COLO668 (cell line): ENCODE measurements around the gene ARHGAP35.
"Not testable (repeated sequence)": the region's sequence is repeated elsewhere in the genome, so short reads cannot be mapped to it uniquely, and the experiment has no call there.

ENCODE experiments used
- DNase-seq: peaks from one replicate; lab custom pipeline; 2025; ENCODE audit not compliant: unreplicated experiment; lab: John Stamatoyannopoulos, UW

The ARHGAP35 gene

DNA sequence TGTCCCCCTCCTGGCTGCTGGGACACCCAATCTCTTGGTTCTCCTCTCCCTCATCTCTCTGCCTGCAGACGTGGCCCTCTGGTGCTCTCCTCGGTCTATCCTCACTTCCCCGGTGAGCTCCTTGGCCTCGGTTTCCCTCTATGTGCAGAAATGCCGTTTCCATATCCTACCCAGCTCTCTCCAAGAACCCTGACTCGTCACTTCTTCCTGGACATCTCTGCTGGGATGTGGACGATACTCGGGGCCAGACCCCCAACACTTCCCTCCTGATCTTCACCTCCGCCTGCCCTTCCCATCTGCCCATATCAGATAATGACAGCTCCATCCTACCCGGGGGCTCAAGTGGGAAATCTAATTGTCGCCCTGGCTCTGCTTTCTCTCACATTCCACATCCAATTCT lies 18.0 kb upstream of the ARHGAP35 start:
- DNase-seq = no peak

DNA sequence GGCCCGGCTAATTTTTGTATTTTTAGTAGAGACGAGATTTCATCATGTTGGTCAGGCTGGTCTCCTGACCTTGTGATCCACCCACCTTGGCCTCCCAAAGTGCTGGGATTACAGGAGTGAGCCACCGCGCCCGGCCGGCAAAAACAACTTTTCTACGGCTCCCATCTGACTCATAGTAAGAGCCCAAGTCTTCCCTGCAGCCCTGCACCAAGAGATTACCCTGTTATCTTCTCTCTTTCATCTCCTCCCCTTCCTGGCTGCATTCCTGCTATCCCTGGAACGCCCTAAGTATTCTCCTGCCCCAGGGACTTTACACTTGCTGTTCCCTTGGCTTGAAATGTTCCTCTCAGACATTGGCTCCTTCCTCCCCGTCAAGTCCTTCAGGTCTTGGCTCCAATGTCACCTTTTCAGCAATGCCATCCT lies 16.7 kb upstream of the ARHGAP35 start:
- no peak for DNase-seq

DNA sequence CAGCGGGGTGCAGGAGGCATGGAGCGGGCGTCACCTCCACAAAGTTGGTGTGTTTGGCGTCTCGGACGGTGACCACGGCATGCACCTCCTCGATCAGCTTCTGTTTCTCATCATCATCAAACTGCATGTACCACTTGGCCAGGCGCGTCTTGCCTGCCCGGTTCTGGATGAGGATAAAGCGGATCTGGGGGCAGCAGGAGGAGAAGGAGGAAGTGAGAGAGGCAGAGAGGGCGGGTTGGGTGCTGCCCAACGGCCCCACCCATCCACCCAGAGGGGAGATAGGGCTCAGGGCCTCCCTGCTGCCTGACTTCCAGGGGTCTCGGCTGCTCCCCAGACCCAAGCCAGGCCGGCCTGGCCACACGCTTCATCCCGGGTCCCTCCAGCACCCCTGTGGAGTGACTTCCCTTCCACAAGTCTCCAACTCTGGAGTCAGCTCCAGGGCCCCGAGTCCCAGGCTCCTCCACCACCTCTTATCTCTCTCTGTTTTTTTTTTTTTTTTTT lies 14.8 kb upstream of the ARHGAP35 start:
- no peak for DNase-seq

DNA sequence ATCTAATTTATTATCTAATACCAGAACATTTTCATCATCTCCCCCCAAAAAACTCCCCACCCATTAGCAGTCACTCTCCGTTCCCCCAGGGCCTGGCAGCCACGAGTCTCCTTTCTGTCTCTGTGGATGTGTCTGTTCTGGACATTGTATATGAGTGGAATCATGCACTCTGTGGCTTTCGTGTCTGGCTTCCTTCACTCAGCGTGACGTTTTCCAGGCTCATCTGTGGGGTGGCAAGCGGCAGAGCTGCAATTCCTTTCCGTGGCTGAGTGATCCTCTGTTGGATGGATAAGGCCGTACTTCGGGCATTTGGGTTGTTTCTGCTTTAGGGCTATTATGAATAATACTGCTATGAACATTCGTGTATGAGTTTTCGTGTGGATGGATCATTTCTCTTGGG lies 13.3 kb upstream of the ARHGAP35 start:
- DNase-seq = no peak

DNA sequence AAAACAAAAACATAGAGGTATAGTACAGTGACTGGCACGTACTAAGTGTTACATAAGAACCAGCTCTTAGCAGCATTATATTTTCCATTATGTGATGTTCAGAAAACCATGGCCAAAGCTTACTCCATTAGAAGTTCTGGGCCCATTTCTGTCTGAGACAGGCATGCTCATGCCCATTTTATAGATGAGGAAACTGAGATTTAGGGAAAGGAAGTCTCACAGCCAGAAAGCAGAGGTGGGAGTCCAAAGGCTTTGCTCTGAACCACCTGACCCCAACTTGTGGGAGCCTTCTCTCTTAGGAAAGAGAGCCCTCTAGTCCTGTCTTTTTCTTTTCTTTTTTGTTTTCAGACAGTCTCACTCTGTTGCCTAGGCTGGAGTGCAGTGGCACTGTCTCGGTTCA lies 12.4 kb upstream of the ARHGAP35 start:
- DNase-seq = no peak

DNA sequence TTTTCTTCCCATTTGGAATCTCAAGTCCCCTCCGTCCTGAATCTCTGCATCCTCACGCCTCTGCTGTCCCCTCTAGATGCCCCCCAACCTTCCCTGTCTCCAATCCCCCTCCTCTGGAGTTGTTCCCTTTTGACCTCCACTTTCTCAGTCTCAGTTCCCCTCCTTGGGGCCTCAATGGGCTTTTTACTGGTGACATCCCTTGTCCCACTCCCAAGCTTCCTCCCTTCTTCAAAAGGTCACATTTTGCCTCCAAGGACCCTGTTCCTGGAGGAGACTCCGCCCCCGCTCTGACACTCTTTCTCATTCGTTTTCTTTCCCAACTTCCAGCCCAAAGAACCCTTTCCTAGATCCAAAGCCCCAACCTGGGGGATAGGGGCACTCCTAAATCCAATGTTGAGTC lies 11.2 kb upstream of the ARHGAP35 start:
- DNase-seq = no peak

DNA sequence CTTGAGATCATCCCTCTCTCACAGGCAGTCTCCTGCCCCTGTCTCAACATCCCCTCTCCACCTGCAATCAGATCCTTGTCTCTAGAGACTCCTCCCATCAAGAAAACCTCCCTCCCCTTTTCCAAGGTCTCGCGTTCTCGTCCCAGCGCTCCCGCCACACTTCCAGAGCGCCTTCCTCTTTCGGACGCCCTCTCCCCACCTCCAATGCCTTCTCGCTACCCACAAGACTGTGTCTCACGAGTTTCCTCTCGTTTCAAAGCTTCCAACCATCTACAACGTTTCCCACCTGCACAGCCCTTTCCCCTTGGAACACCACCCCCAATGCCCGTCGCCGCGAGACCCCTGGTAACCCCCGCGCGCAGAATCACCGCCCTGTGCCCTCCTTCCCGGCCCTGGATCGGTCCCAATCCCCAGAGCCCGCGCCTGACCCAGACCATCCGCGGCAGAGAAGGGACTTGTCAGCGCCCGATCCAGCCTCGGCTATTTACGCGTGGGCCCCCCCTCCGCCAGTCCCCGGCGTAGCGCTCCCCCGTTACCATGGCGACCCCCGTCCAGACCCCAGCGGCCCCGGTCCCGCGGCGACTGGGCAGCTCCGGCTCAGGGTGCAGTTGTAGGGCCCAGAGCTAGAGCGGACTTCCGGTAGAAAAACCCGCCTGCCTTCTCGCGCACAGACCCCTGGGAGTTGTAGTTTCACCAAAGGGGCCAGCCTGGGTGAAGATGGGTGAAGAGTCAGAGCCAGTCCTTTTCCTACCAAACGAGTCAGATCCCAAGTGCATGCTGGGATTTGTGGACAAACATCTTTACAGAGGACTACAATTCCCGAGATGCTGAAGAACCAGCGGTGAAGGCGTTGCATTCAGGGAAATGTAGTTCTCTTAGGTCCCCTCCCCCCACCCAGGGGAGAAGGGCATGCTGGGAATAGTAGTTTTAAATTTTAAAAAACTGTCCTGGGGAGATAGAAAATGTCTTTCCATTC lies 10.3 kb upstream of the ARHGAP35 start, which contains the start of gene AP2S1:
Gene AP2S1, minus strand, starts transcription at position 619 of the 976 bp plus-strand sequence. Its CDS starts 80 bp downstream, at position 539.
- DNase-seq = peak; percentile 94

DNA sequence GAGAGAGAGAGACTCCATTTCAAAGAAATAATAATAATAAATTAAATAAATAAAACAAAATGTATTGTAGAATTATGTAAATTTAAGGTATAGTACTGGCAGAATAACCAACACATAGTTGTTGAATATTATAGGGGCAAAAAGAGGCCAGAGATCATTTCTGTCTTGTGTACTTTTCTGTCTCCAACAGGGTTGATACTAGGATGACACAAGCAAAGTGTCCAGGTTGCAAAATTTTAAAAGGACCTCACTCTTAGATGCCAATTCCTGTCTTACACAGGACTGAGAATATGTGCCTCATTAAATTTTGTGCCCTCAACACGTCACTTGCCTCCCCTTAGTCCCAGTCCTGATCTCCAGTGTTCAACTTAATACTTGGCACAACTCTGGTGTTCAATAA lies 8.0 kb upstream of the ARHGAP35 start:
- no peak for DNase-seq

DNA sequence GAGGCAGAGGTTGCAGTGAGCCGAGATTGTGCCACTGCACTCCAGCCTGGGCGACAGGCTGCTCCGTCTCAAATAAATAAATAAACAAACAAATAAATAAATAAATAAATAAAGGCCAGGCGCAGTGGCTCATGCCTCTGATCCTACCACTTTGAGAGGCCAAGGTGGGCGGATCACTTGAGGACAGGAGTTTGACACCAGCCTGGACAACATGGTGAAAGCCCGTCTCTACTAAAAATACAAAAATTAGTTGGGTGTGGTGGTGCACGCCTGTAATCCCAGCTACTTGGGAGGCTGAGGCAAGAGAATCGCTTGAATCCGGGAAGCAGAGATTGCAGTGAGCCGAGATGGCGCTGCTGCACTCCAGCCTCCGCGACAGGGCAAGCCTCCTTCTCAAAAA lies 6.1 kb upstream of the ARHGAP35 start:
- DNase-seq = not testable (repeated sequence)

DNA sequence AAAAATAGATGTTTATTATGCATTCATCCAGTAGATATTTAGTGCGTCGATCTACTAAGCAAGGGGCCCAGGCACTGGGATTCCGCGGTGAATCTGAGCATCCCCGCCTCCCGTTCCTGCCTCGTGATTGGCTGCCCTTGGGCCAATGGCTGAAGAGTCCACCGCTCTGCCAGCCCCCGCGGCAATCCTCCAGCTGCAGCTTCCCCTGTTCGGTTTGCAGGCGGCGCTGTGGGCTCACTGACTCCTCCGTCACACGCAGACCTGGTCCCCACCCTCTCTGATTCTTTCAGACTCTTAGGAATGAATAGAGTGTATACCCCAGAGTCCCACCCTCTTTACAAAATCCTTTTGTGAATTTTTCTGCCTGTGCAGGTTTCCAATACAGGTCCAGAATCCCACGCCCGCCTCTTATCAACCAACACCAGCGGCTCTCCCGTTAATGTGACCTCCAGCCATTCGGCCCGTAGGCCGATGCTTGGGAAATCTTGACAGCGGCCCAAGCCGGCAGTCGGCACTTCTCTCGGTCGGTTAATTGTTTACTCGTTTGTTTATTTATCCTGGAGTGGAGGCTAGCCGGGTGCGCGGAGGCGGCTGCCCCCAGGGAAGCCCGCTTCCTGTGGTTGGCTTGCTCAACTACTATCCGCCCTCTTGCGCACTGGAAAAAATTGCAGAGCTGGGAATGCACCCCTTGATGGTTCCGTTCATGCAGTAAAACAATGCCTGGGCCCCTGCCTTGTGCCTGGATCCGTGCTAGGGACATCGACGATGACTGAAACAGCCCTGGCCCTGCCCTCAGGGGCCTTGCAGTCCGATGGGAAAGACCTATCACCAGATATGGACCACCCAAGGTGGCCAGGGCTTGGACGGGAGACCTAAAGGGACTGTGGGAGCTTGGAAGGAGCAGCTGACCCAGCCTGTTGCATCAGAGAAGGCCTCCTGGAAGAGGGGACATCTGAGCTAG lies 4.5 kb upstream of the ARHGAP35 start:
- DNase-seq = peak; percentile 92

DNA sequence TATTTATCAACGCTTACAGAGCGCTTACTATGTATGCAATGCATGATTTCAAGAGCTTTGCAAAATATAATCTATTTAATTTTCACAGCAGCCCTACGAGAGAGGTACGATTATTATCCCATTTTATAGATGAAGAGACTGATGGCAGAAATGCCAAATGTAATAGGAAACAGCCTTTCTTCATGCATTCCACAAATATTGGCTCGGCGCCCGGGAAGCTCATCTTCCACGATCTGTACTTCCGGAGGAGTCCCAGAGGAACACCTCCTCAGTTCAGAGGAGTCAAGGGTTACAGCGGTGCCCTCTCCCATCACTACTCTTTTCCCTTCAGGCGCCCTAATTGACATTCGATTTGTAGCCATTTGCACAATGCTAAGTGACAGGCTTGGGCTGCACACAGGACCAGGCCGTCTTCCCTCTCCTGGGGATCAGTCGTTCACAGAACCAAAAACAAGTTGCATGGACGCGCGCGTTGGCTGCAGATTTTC lies 1.1 kb upstream of the ARHGAP35 start:
- peak; percentile 86 for DNase-seq

DNA sequence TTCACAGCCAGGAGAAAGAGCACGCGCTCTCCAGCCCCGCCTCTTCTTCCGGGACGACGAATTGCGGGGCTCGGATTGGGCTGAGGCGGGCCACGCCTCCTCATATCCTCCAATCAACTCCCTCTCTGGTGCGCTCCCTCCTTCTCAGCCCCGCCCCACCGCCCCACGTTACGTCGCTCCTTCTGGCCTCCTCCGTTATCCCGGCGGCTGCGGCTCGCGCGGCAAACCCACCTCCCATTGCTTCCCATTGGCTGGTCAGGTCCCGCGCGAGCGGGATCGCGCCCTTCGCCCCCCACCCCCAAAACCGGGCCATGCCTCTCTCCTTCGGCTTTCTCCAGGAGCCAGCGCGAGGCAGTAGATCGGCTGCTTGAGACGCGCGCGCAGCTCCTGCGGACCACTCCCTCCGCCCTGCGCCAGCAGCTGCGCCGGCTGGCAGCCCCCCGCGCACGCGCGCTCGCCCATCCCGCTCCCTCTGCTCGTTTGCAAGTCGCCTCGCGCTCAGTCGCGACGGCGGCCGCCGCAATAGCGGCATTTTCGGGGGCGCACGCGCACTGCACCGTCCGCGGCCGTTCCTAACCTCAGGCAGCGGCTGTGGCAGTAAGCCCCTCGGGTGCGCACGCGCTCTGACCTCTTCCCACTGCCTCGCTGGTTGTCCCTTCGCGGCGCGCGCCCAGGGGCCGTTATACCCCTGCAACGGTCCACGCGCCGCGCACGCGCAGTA lies 512 bp upstream of the ARHGAP35 start:
- peak; percentile 99 for DNase-seq

DNA sequence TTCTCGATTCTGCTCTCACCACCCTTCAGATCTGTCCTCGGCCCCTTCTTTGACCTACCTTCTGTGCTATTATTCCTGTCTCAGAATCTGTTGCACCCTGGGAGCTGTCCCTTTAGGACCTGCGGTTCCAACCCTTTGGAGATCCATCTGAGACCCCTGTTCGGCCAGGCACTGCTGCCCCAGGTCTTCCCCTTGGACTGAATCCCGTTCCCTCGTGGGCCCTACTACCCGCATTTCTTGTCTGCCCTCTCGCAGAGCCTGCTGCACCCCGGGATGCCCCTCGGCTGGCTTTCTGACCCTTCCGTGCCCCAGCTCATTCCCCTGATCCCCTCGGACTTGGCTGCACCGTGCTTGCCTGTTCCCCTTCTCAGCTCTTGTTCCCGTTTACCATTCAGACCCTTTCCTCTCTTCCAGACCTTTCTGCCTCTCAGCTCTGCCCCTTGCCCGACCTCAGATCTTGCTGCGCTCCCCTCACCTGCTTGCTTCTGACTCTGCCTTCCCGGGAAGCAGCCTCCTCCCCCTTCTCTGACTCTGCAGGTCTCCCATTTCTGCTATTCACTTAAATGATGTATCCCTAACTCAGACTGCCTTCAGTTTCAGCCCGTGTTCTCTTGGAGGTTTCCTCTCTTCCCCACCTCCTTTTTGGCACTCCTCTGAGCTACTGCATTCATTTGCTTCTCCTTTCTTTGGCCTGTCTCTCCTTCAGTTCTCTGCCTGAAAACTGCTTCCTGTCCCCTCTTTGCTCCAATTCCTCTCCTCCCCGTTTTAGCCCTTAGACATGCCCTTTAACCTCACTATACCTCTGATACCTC lies 1.1 kb downstream of the ARHGAP35 start:
- peak; percentile 22 for DNase-seq

DNA sequence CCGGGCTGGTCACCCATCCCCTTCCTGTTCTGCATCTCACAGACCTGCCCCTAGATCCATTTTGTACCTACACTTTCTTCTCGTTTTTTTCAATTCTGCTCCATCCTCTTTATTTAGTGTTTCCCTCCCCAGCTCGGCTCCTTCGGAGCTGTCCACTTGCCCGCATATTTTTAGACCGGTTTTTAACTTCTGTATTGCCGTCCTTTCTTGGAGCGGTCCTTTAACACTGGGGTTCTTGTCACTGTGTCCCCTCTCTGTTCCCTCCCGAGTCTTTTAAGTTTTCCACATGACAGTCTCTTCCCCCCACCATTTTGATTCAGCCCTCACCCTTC lies 1.7 kb downstream of the ARHGAP35 start:
- DNase-seq = no peak

DNA sequence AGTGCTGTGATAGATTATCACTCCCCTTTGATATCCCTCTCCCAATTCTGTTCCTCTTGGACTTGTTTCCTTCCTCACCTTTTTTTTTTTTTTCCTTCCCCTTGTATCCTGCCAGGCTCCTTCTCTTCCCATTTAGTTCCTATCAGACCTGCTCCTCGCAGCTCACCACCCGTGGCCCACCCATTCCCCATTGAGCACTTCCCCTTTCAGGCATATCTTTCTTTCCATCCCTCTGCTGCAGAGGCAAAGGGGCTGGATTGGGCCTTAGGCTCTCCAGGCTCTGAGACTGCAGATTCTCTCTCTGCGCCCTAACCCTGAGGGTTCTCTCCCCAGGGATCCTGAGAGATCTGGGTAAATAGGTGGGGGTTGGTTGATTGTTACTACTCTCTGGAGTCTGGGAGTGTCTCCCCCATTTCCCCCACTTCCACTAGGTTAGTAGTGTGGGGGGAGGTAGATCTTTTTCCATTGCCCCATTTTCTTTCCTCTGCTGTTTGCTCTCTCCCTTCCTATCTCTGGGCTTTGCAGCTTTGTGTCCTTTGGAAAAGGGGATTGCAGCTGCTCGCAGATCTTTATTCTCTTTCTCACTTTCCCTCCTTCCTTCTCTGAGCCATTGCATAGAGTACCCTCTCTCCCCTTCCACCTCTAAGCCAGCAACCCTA lies 2.3 kb downstream of the ARHGAP35 start:
- DNase-seq = no peak

DNA sequence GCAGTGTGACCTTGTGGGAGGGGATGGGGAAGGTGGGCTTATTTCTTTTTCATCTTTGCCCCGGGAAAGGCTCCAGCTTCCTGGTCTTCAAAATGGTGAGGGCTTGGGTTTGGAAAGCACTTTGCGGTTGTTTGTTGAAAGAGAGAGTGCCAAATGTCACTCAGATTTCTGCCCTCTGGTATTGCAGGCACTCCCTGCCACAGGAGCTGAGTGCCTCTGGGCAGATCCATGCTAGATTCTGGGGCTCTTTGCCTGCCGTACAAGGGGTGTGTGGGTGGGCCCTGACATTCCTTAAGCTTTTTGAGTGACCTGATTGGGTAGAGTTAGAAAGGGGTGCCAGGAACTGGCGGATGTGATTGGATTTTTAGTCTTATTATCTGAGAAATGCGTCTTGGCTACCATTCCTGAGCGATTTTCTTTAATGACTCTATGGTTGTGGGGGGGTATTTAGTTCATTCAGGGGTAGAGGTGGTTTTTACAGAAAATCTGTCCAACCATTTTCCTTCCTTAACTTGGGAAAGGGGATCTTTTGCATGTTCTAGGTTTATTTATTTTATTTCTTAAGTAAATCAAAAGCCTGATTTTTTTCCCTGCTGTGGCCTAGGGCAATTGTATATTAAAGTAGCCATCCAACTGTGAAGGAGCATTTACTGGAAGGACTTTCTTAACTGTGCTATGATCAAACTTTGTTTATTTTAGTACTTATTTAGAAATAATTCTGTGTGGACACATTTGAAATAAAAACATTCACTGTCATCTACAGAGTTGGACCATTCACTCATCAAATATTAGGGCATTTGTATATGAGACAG lies 3.2 kb downstream of the ARHGAP35 start:
- DNase-seq = peak; percentile 24

DNA sequence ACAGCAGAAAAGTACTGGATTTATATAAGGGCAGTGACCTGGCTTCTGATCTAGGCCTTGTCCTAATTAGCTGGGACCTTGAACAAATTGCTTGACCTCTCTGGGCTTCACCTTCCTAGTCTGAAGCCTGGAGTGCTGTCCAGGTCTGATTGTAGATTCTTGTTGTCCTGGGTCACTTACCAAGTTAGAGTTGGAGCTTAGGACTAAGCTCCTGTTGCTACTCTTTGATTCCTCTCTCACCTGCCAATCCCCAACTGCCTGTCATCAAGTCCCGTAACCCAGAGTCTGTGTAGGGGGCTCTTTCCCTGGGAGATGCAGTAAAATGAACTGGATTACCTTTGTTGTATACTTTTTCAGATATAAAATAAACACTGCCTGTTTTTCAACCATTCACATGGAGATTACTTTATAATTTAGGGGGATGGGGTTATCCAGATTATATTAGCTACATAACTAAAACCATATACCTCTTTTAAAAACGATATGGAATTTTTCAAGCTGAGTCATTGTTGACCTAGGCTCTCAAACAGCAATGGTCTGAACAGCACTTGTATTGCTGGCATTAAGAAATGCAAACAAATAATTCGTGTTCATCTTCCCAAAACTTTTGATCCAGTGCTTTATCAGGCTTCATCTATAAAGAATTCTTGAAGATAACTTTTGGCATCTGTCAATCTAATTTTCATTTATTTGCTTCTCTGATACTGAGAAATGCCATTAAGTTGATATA lies 5.8 kb downstream of the ARHGAP35 start:
- DNase-seq = peak; percentile 11

DNA sequence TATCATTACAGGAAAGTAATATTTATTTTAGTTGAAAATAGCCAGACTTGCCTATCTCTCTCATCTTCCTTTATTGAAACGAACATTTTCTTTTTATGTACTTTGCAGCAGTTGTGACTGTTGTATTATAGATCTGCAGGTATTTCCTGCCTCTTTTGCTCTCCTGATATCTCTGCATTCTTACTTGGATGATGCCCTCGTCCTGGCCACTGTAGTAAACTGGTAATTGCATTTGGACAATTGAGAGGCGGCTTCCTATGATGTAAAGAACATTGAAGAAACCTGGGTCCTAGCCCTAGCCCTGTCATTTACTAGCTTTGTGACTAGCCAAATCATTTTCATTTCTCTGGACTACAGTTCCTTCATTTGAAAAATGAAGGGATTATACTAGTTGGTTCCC lies 6.4 kb downstream of the ARHGAP35 start:
- DNase-seq = no peak
